Activated CD8-positive, alpha-beta T cell treated with anti-CD3 and anti-CD28 coated beads for 36 hours (primary cell): ENCODE data around the gene SERPINB13. TPM values are rescaled to one million over a fixed set of nuclear protein-coding genes. Genes with fewer than 3 reads are reported as not detected.

ENCODE experiments used
- ATAC-seq: fragments of 200-7000 bp; cut with Tn5 transposase; one replicate; pipeline ENCODE4 v1.10.0; 2021; ENCODE audit warnings: mild to moderate bottlenecking, moderate library complexity
- CTCF ChIA-PET: fragments of 350-600 bp; sonication (Branson Sonifier 250); formaldehyde crosslinking; loops from one replicate; lab custom pipeline; 2021; ENCODE audit warnings: antibody characterized with exemption; lab: Charles Lee
- POLR2A ChIA-PET: fragments of 350-600 bp; sonication (Branson Sonifier 250); formaldehyde crosslinking; loops from one replicate; lab custom pipeline; 2021; ENCODE audit warnings: antibody characterized with exemption; lab: Charles Lee
- DNase-seq: peaks from one replicate; pipeline ENCODE4 v3.0.0-alpha.2; 2020
- H3K27ac Mint-ChIP-seq: one replicate; pipeline ENCODE4 v1.8.0; 2021; ENCODE audit warnings: mild to moderate bottlenecking, mixed read lengths
- H3K27me3 Mint-ChIP-seq: one replicate; pipeline ENCODE4 v1.8.0; 2021; ENCODE audit warnings: mixed read lengths
- H3K36me3 Mint-ChIP-seq: one replicate; pipeline ENCODE4 v1.8.0; 2021; ENCODE audit warnings: low read depth, mixed read lengths
- H3K4me1 Mint-ChIP-seq: one replicate; pipeline ENCODE4 v1.8.0; 2021; ENCODE audit warnings: low read depth, mixed read lengths
- H3K4me3 Mint-ChIP-seq: one replicate; pipeline ENCODE4 v1.8.0; 2021; ENCODE audit warnings: mild to moderate bottlenecking, moderate library complexity, mixed read lengths
- H3K9me3 Mint-ChIP-seq: one replicate; pipeline ENCODE4 v1.8.0; 2021; ENCODE audit warnings: mixed read lengths
- intact Hi-C: fragments of 100-400 bp; cut with micrococcal nuclease; formaldehyde crosslinking; loops from one replicate; pipeline ENCODE4 v1.10.0; 2022
- total RNA-seq, 2 experiments: library from RNA; stranded (reverse); gene quantifications; one replicate each; pipeline ENCODE4 v1.2.3, GENCODE V29; 2021
- TF ChIP-seq, protein P1 (sequence below): fragments of 200-600 bp; IDR thresholded peaks from one replicate; pipeline ENCODE4 v1.8.0; 2022; ENCODE audit warnings: antibody characterized with exemption, mild to moderate bottlenecking

The SERPINB13 gene
- total RNA-seq, 2 experiments from 2014 or later: not detected

DNA sequence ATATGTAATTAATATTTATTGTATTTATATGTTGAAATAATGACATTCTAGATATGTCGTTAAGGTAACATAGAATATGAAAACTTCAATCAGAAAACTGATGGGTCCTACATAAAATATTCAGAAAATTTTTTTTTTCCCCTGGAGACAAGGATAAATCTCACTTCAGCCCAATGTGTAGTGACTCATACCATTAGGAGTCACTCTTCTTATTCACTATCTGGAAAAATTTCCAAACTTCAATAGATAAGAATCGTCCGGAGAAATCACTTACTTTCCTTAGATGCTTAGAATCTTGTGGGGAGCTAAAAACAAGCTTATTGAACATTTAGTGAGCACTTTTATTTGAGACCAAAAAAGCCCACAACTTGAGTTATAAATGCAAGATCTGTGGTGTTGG lies 4.6 kb downstream of the SERPINB13 start:
- ATAC-seq (no peak), DNase-seq (no peak)
- Mint-ChIP-seq H3K36me3 (no peaks in the 10 kb centered on the region), H3K4me1 (no peaks in the 10 kb centered on the region), H3K27me3 (no peaks in the 10 kb centered on the region), H3K9me3 (no peaks in the 10 kb centered on the region), H3K27ac (no peak overlapping the region), H3K4me3 (no peak overlapping the region)
- TF ChIP-seq, protein P1, sequence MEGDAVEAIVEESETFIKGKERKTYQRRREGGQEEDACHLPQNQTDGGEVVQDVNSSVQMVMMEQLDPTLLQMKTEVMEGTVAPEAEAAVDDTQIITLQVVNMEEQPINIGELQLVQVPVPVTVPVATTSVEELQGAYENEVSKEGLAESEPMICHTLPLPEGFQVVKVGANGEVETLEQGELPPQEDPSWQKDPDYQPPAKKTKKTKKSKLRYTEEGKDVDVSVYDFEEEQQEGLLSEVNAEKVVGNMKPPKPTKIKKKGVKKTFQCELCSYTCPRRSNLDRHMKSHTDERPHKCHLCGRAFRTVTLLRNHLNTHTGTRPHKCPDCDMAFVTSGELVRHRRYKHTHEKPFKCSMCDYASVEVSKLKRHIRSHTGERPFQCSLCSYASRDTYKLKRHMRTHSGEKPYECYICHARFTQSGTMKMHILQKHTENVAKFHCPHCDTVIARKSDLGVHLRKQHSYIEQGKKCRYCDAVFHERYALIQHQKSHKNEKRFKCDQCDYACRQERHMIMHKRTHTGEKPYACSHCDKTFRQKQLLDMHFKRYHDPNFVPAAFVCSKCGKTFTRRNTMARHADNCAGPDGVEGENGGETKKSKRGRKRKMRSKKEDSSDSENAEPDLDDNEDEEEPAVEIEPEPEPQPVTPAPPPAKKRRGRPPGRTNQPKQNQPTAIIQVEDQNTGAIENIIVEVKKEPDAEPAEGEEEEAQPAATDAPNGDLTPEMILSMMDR: no peak
- intact Hi-C loops: no loop called here
- ChIA-PET CTCF (interaction anchor here (1.1 kb wide), 1 partner anchor 74 kb away, joined by 3 read pairs; no protein-coding TSS in a partner anchor), POLR2A (no interaction called here)

DNA sequence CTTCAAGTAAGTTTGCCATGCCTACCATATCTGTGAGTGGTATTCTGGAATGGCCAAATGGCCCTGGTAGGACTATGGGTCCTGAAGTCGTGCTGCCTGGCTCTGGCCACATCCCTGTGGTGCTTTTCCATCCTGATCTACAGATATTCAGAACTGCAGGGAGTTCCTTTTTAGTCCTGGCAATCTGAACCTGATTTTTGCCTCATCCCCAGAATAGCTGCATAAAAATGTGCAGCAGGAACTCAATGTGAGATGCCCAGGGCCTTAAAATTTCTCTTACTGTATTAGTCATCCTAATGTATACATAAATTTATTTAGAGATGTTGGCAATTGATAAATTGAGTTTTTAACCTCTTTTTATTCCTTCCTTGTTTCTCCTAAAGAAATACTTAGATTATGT lies 5.3 kb downstream of the SERPINB13 start:
- ChIA-PET CTCF (no interaction called here), POLR2A (no interaction called here)
- Mint-ChIP-seq H3K27me3 (no peaks in the 10 kb centered on the region), H3K27ac (no peak overlapping the region), H3K4me3 (no peak overlapping the region), H3K36me3 (no peaks in the 10 kb centered on the region), H3K9me3 (no peaks in the 10 kb centered on the region), H3K4me1 (no peaks in the 10 kb centered on the region)
- no peak for DNase-seq
- no peak for ATAC-seq
- TF ChIP-seq, protein P1: no peak
- intact Hi-C loops: no loop called here

DNA sequence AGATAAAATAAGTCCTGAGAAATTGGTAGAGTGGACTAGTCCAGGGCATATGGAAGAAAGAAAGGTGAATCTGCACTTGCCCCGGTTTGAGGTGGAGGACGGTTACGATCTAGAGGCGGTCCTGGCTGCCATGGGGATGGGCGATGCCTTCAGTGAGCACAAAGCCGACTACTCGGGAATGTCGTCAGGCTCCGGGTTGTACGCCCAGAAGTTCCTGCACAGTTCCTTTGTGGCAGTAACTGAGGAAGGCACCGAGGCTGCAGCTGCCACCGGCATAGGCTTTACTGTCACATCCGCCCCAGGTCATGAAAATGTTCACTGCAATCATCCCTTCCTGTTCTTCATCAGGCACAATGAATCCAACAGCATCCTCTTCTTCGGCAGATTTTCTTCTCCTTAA lies 9.8 kb downstream of the SERPINB13 start:
- Mint-ChIP-seq H3K9me3 (no peaks in the 10 kb centered on the region), H3K4me1 (no peaks in the 10 kb centered on the region), H3K27ac (no peak overlapping the region), H3K36me3 (no peaks in the 10 kb centered on the region), H3K4me3 (no peak overlapping the region), H3K27me3 (no peaks in the 10 kb centered on the region)
- ATAC-seq (no peak), DNase-seq (no peak)
- TF ChIP-seq, protein P1: no peak
- ChIA-PET POLR2A (no interaction called here), CTCF (no interaction called here)
- intact Hi-C loops: no loop called here

DNA sequence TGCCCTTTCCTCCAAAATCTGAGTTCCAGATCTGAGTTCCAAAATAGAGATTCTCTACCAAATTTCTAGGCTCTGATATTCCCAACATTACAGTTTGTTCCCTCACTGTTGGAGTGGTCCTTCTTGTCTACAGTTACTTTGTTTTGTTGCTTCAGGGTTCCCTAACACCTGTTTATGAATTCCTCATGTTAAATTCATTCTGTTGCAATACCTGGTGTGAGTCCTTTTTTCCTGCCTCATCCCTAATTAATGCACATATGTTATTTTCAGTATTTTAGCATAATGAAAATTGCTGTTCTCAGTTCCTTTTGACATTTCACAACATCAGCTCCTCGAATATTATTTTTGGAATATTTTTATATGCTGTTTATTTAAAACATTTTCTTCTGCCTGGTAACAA lies 16.2 kb downstream of the SERPINB13 start:
- Mint-ChIP-seq H3K27me3 (peaks cover 6% of the 10 kb centered on the region), H3K27ac (no peak overlapping the region), H3K4me3 (no peak overlapping the region), H3K4me1 (no peaks in the 10 kb centered on the region), H3K9me3 (no peaks in the 10 kb centered on the region), H3K36me3 (no peaks in the 10 kb centered on the region)
- ATAC-seq (no peak), DNase-seq (no peak)
- POLR2A ChIA-PET: no interaction called here
- TF ChIP-seq, protein P1: no peak
- intact Hi-C loops: no loop called here
- CTCF ChIA-PET: interaction anchor here (0.6 to 1.6 kb wide), 3 partner anchors 8 to 84 kb away, joined by 3 read pairs; no protein-coding TSS in a partner anchor

DNA sequence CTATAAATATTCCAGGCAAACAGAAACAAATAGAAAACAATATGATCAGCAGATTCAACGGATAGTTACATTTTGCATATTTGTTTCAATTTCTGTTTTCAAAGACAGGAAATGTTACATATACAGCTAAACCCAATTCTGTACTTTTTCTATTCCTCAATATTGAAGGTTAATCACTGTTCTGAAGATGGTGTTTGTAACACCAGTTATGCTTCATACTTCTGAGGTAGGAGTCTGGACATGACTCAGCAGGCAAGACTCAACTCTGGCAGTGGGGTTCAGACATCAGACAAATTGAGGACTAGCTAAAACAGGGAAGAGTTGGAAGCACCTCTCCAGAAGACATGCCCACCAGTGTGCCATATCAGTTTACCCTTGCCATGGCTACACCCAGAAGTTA lies 16.6 kb downstream of the SERPINB13 start:
- intact Hi-C loops: no loop called here
- TF ChIP-seq, protein P1: no peak

More for the DNA sequence above, 16.6 kb downstream of the SERPINB13 start:
- H3K27ac Mint-ChIP-seq: no peak overlapping the region
- CTCF ChIA-PET: interaction anchor here (0.6 to 1.6 kb wide), 3 partner anchors 8 to 85 kb away, joined by 3 read pairs; no protein-coding TSS in a partner anchor
- no peak overlapping the region for H3K4me3 Mint-ChIP-seq
- peaks cover 6% of the 10 kb centered on the region for H3K27me3 Mint-ChIP-seq
- ATAC-seq: no peak
- no peak for DNase-seq
- POLR2A ChIA-PET: no interaction called here
- H3K9me3 Mint-ChIP-seq: no peaks in the 10 kb centered on the region
- H3K4me1 Mint-ChIP-seq: no peaks in the 10 kb centered on the region
- no peaks in the 10 kb centered on the region for H3K36me3 Mint-ChIP-seq
